Loucy (cell line): ENCODE data around the gene CDH22.

ENCODE experiments used
- EZH2phosphoT487 ChIP-seq: fragments of 200-600 bp; IDR thresholded peaks from 2 replicates; pipeline ENCODE4 v1.6.1; 2018; ENCODE audit warnings: antibody characterized with exemption, mild to moderate bottlenecking, moderate library complexity, borderline replicate concordance
- TF ChIP-seq, protein P1 (sequence below): fragments of 200-600 bp; sonication (generic); conservative IDR thresholded peaks from 2 replicates; pipeline ENCODE4 v1.5.1; 2014; ENCODE audit warnings: mild to moderate bottlenecking, antibody characterized with exemption, low read length

GRCh38 chr20:46344488-46345162 lies 36.3 kb upstream of the CDH22 start:
- TF ChIP-seq, protein P1, sequence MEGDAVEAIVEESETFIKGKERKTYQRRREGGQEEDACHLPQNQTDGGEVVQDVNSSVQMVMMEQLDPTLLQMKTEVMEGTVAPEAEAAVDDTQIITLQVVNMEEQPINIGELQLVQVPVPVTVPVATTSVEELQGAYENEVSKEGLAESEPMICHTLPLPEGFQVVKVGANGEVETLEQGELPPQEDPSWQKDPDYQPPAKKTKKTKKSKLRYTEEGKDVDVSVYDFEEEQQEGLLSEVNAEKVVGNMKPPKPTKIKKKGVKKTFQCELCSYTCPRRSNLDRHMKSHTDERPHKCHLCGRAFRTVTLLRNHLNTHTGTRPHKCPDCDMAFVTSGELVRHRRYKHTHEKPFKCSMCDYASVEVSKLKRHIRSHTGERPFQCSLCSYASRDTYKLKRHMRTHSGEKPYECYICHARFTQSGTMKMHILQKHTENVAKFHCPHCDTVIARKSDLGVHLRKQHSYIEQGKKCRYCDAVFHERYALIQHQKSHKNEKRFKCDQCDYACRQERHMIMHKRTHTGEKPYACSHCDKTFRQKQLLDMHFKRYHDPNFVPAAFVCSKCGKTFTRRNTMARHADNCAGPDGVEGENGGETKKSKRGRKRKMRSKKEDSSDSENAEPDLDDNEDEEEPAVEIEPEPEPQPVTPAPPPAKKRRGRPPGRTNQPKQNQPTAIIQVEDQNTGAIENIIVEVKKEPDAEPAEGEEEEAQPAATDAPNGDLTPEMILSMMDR: no peak
- no peak for TF ChIP-seq EZH2phosphoT487
